ENCODE results near the gene URAD. TPM values are rescaled to one million over a fixed set of nuclear protein-coding genes. Genes with fewer than 3 reads are reported as not detected.
A peak's percentile ranks its signal among the peaks of the same experiment; 100 is the strongest.

URAD gene
- total RNA-seq, 2 donors from 2014 or later = not detected

GRCh38 chr13:27928805-27929753 lies 59.4 kb downstream of the URAD start:
- no peak overlapping the region for H3K4me3 ChIP-seq (ENCODE audit: low read length)
- Mint-ChIP-seq H3K9me3 (no peaks in the 10 kb centered on the region), H3K36me3 (ENCODE audit: low read depth) (no peaks in the 10 kb centered on the region), H3K27me3 (ENCODE audit: insufficient read depth) (peaks cover 97% of the 10 kb centered on the region), H3K27ac (no peak overlapping the region), H3K4me1 (peaks cover 4% of the 10 kb centered on the region), H3K4me3 (peak overlapping the region; percentile 9)
- peak; percentile 61 for DNase-seq
- no peaks in the 10 kb centered on the region for H3K4me1 ChIP-seq (ENCODE audit: control insufficient read depth, insufficient read depth, low read length)
- peaks cover 7% of the 10 kb centered on the region for H3K9me3 ChIP-seq (ENCODE audit: control insufficient read depth, low read length)
- WGBS, 2 experiments (ENCODE audit: insufficient coverage in 1 of 2, insufficient read length in 1 of 2) = 7 to 13% methylated on average over 17 to 47 of the region's 48 CpGs
- no peak overlapping the region for H3K27ac ChIP-seq (ENCODE audit: low read depth, low read length)
- peak; percentile 11 for TF ChIP-seq CTCF (conservative IDR thresholded peaks at IDR 0.05)
- no peak overlapping the region for H3K9ac ChIP-seq (ENCODE audit: extremely low read depth, low read length, poor library complexity, severe bottlenecking)
- H3K36me3 ChIP-seq (ENCODE audit: control insufficient read depth, insufficient read depth, low read length) = no peaks in the 10 kb centered on the region
- peaks cover 100% of the 10 kb centered on the region for H3K27me3 ChIP-seq (ENCODE audit: control insufficient read depth, insufficient read depth, low read length, poor library complexity, severe bottlenecking)

- Mint-ChIP-seq H3K4me1 (peaks cover 4% of the 10 kb centered on the region), H3K27ac (no peak overlapping the region), H3K9me3 (no peaks in the 10 kb centered on the region)
Measured at GRCh38 chr13:27928353-27928804, 60.1 kb downstream of the URAD start.

More at GRCh38 chr13:27928353-27928804, 60.1 kb downstream of the URAD start:
- H3K4me3 Mint-ChIP-seq = peak overlapping the region; percentile 9
- H3K9me3 ChIP-seq (ENCODE audit: control insufficient read depth, low read length) = peaks cover 7% of the 10 kb centered on the region
- peaks cover 97% of the 10 kb centered on the region for H3K27me3 Mint-ChIP-seq (ENCODE audit: insufficient read depth)
- no peaks in the 10 kb centered on the region for H3K36me3 Mint-ChIP-seq (ENCODE audit: low read depth)
- H3K9ac ChIP-seq (ENCODE audit: extremely low read depth, low read length, poor library complexity, severe bottlenecking) = no peak overlapping the region
- no peaks in the 10 kb centered on the region for H3K36me3 ChIP-seq (ENCODE audit: control insufficient read depth, insufficient read depth, low read length)
- no peak overlapping the region for H3K27ac ChIP-seq (ENCODE audit: low read depth, low read length)
- no peak for DNase-seq
- no peak overlapping the region for H3K4me3 ChIP-seq (ENCODE audit: low read length)
- 9 to 12% methylated on average over 21 to 26 of the region's 26 CpGs for WGBS, 2 experiments (ENCODE audit: insufficient coverage in 1 of 2, insufficient read length in 1 of 2)
- peaks cover 100% of the 10 kb centered on the region for H3K27me3 ChIP-seq (ENCODE audit: control insufficient read depth, insufficient read depth, low read length, poor library complexity, severe bottlenecking)
- H3K4me1 ChIP-seq (ENCODE audit: control insufficient read depth, insufficient read depth, low read length) = no peaks in the 10 kb centered on the region
- no peak for TF ChIP-seq CTCF (conservative IDR thresholded peaks at IDR 0.05)

Other genes with a start within 250 kb of the URAD start
- gene GSX1, start 196.2 kb downstream of the URAD start, total RNA-seq = not detected
- gene PDX1, start 68.7 kb downstream of the URAD start, total RNA-seq = not detected
- gene CDX2, start 19.4 kb downstream of the URAD start, total RNA-seq = not detected
- under 1 TPM; 0.09 to 0.13 TPM for gene FLT3, start 111.9 kb upstream of the URAD start, total RNA-seq
- gene PAN3, start 149.9 kb upstream of the URAD start, total RNA-seq = 10 to 100 TPM; 73.5 to 73.8 TPM

Measured in endodermal cell (in vitro differentiated cells).